Measurements from ENCODE around the gene TMPO. TPM values are rescaled to one million over a fixed set of nuclear protein-coding genes. Genes with fewer than 3 reads are reported as not detected.
"Not testable (repeated sequence)": the region's sequence is repeated elsewhere in the genome, so short reads cannot be mapped to it uniquely, and the experiment has no call there.

The TMPO gene
- polyA plus RNA-seq, 1 donor (not counting 4 experiments of a cell fraction or from before 2014, with no cell fraction given): 41.0 TPM

DNA sequence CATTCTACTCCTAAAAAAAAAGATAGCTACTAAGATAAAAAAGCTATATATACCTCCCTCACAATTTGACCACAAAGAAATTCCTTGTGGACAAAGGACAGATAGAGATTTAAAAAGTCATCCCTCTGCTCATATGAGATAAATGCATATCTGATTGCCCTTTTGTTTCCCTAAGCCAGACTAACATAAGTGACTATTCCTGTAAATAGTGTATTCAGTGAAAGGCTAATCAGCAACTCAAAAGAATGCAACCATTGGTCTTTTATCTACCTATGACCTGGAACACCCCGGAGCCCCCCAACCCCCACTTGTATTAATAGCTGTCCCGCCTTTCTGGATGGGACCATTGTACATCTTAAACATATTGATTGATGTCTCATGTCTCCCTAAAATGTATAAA, 6.3 kb upstream of the TMPO start:
- DNase-seq (ENCODE audit: low read depth, low spot score): no peak
- H3K27ac ChIP-seq (ENCODE audit: control insufficient read depth, insufficient read depth, low read length): no peak overlapping the region
- H3K4me1 ChIP-seq (ENCODE audit: control insufficient read depth, extremely low read depth, insufficient read depth, low read length): peaks cover 9% of the 10 kb centered on the region
- dilution Hi-C loops (cut with MboI; ENCODE audit: extremely low pct_ligation_motif_present, low sequenced_read_pairs): no loop called here
- no peak overlapping the region for H2AFZ ChIP-seq (ENCODE audit: control insufficient read depth, low read length)
- FAIRE-seq: no peak
- H3K4me3 ChIP-seq (ENCODE audit: control insufficient read depth in 2 of 3, extremely low read depth in 1 of 3, insufficient read depth in 2 of 3, low read depth in 1 of 3, low read length in 3 of 3): no peak overlapping the region
- H3K27me3 ChIP-seq (ENCODE audit: control insufficient read depth, extremely low read depth, insufficient read depth, low read length): no peaks in the 10 kb centered on the region
- H3K9me1 ChIP-seq (ENCODE audit: control insufficient read depth, extremely low read depth, insufficient read depth, low read length): no peaks in the 10 kb centered on the region
- H3K9ac ChIP-seq (ENCODE audit: control insufficient read depth, extremely low read depth, insufficient read depth, low read length): no peak overlapping the region
- no peaks in the 10 kb centered on the region for H4K20me1 ChIP-seq (ENCODE audit: control insufficient read depth, extremely low read depth, insufficient read depth, low read length)
- no peaks in the 10 kb centered on the region for H3K36me3 ChIP-seq (ENCODE audit: control insufficient read depth in 2 of 2, extremely low read depth in 1 of 2, insufficient read depth in 2 of 2, low read length in 2 of 2)
- H3K9me3 ChIP-seq (ENCODE audit: control insufficient read depth, low read depth, low read length): no peaks in the 10 kb centered on the region
- H3K79me2 ChIP-seq (ENCODE audit: control insufficient read depth, insufficient read depth, low read length): no peaks in the 10 kb centered on the region
- TF ChIP-seq, protein P1, sequence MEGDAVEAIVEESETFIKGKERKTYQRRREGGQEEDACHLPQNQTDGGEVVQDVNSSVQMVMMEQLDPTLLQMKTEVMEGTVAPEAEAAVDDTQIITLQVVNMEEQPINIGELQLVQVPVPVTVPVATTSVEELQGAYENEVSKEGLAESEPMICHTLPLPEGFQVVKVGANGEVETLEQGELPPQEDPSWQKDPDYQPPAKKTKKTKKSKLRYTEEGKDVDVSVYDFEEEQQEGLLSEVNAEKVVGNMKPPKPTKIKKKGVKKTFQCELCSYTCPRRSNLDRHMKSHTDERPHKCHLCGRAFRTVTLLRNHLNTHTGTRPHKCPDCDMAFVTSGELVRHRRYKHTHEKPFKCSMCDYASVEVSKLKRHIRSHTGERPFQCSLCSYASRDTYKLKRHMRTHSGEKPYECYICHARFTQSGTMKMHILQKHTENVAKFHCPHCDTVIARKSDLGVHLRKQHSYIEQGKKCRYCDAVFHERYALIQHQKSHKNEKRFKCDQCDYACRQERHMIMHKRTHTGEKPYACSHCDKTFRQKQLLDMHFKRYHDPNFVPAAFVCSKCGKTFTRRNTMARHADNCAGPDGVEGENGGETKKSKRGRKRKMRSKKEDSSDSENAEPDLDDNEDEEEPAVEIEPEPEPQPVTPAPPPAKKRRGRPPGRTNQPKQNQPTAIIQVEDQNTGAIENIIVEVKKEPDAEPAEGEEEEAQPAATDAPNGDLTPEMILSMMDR (optimal IDR thresholded peaks at IDR 0.05 in 1 of 3, IDR thresholded peaks at IDR 0.05 in 1 of 3, conservative IDR thresholded peaks at IDR 0.05 in 1 of 3; ENCODE audit: extremely low read depth in 1 of 3, insufficient read depth in 2 of 3, low read length in 3 of 3): no peak
- TF ChIP-seq EZH2 (IDR thresholded peaks at IDR 0.05; ENCODE audit: low read length): no peak
- no peak overlapping the region for H3K4me2 ChIP-seq (ENCODE audit: control insufficient read depth, extremely low read depth, insufficient read depth, low read depth, low read length)

DNA sequence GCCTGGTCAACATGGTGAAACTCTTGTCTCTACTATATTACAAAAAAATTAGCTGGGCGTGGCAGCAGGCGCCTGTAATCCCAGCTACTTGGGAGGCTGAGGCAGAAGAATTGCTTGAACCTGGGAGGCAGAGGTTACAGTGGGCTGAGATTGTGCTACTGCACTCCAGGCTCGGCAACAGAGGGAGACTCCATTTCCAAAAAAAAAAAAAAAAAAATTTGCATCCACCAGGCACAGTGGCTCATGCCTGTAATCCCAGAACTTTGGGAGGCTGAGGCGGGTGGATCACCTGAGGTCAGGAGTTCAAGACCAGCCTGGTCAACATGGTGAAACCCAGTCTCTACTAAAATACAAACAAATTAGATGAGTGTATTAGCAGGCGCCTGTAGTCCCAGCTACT, 3.6 kb upstream of the TMPO start:
- H3K27me3 ChIP-seq (ENCODE audit: control insufficient read depth, extremely low read depth, insufficient read depth, low read length); H4K20me1 ChIP-seq (ENCODE audit: control insufficient read depth, extremely low read depth, insufficient read depth, low read length); dilution Hi-C loops (cut with MboI; ENCODE audit: extremely low pct_ligation_motif_present, low sequenced_read_pairs); FAIRE-seq; H3K9ac ChIP-seq (ENCODE audit: control insufficient read depth, extremely low read depth, insufficient read depth, low read length); H3K4me1 ChIP-seq (ENCODE audit: control insufficient read depth, extremely low read depth, insufficient read depth, low read length); H3K9me1 ChIP-seq (ENCODE audit: control insufficient read depth, extremely low read depth, insufficient read depth, low read length); H3K4me2 ChIP-seq (ENCODE audit: control insufficient read depth, extremely low read depth, insufficient read depth, low read depth, low read length); H3K27ac ChIP-seq (ENCODE audit: control insufficient read depth, insufficient read depth, low read length); H3K9me3 ChIP-seq (ENCODE audit: control insufficient read depth, low read depth, low read length); H3K36me3 ChIP-seq (ENCODE audit: control insufficient read depth in 2 of 2, extremely low read depth in 1 of 2, insufficient read depth in 2 of 2, low read length in 2 of 2); H2AFZ ChIP-seq (ENCODE audit: control insufficient read depth, low read length); DNase-seq (ENCODE audit: low read depth, low spot score); H3K4me3 ChIP-seq (ENCODE audit: control insufficient read depth in 2 of 3, extremely low read depth in 1 of 3, insufficient read depth in 2 of 3, low read depth in 1 of 3, low read length in 3 of 3): not testable (repeated sequence)
- H3K79me2 ChIP-seq (ENCODE audit: control insufficient read depth, insufficient read depth, low read length): peaks cover 12% of the 10 kb centered on the region

Data from keratinocyte (primary cell).